Right hindlimb (tissue), 1 donor: ENCODE measurements around the gene MRPL55.
"Not testable (repeated sequence)": the region's sequence is repeated elsewhere in the genome, so short reads cannot be mapped to it uniquely, and the experiment has no call there.

Experiments used
- DNase-seq: peaks from one replicate; pipeline ENCODE4 v3.0.0-alpha.2; 2018

Gene MRPL55

GRCh38 chr1:228120351-228120750, 11.3 kb upstream of the MRPL55 start:
- no peak for DNase-seq

- no peak for DNase-seq
Observed at GRCh38 chr1:228118040-228118439, 8.9 kb upstream of the MRPL55 start.

GRCh38 chr1:228117335-228117734, 8.2 kb upstream of the MRPL55 start:
- DNase-seq = no peak

- DNase-seq = no peak
Observed at GRCh38 chr1:228114827-228115226, 5.7 kb upstream of the MRPL55 start.

GRCh38 chr1:228112617-228113016, 3.5 kb upstream of the MRPL55 start:
- no peak for DNase-seq

- DNase-seq = no peak
Observed at GRCh38 chr1:228112167-228112566, 3.1 kb upstream of the MRPL55 start.

- not testable (repeated sequence) for DNase-seq
Observed at GRCh38 chr1:228111315-228111714, 2.2 kb upstream of the MRPL55 start.

GRCh38 chr1:228110556-228110955, 1.5 kb upstream of the MRPL55 start:
- no peak for DNase-seq

GRCh38 chr1:228109962-228110488, 926 bp upstream of the MRPL55 start:
- DNase-seq = peak; percentile 34

- DNase-seq = no peak
Observed at GRCh38 chr1:228108742-228109072, 392 bp downstream of the MRPL55 start.

- DNase-seq = no peak
Observed at GRCh38 chr1:228108055-228108690, 926 bp downstream of the MRPL55 start.

GRCh38 chr1:228107636-228108035, 1.5 kb downstream of the MRPL55 start:
- DNase-seq = no peak

GRCh38 chr1:228106800-228107054, 2.4 kb downstream of the MRPL55 start:
- DNase-seq = no peak

GRCh38 chr1:228105996-228106799, 2.9 kb downstream of the MRPL55 start:
- no peak for DNase-seq

GRCh38 chr1:228105270-228105995, 3.7 kb downstream of the MRPL55 start:
- no peak for DNase-seq

GRCh38 chr1:228104526-228105269, 4.4 kb downstream of the MRPL55 start:
- no peak for DNase-seq

GRCh38 chr1:228102791-228103620, 6.1 kb downstream of the MRPL55 start, which contains the start of gene C1orf35:
Gene C1orf35, minus strand, starts transcription at chr1:228103325. Its CDS starts 98 bp downstream, at chr1:228103227.
- DNase-seq = peak; percentile 96

GRCh38 chr1:228101994-228102790, 6.9 kb downstream of the MRPL55 start:
- peak; percentile 60 for DNase-seq

- no peak for DNase-seq
Observed at GRCh38 chr1:228101614-228101993, 7.5 kb downstream of the MRPL55 start.

GRCh38 chr1:228100822-228101613, 8.1 kb downstream of the MRPL55 start:
- no peak for DNase-seq
